Esophagus muscularis mucosa (tissue), 3 donors: ENCODE data around the gene ABCG5.

Experiments
- POLR2A ChIP-seq: fragments of 450-650 bp; IDR thresholded peaks from one replicate; pipeline ENCODE4 v1.6.1; 2017; ENCODE audit warnings: antibody characterized with exemption, moderate library complexity, mild to moderate bottlenecking, low read depth
- POLR2AphosphoS5 ChIP-seq, 2 donors: sonication (generic); formaldehyde crosslinking; IDR thresholded peaks; one replicate each; pipeline ENCODE4 v1.6.1; 2017; ENCODE audit warnings: antibody characterized with exemption in 2 of 2
- TF ChIP-seq, protein P1 (sequence below), 3 experiments: fragments of 200-600 bp in 2 of 3; fragments of 450-650 bp in 1 of 3; sonication (generic) in 2 of 3; IDR thresholded peaks; one replicate each; pipeline ENCODE4 v1.5.1; 2017 to 2019; ENCODE audit warnings: antibody characterized with exemption in 3 of 3, mild to moderate bottlenecking in 2 of 3, moderate library complexity in 1 of 3

DNA sequence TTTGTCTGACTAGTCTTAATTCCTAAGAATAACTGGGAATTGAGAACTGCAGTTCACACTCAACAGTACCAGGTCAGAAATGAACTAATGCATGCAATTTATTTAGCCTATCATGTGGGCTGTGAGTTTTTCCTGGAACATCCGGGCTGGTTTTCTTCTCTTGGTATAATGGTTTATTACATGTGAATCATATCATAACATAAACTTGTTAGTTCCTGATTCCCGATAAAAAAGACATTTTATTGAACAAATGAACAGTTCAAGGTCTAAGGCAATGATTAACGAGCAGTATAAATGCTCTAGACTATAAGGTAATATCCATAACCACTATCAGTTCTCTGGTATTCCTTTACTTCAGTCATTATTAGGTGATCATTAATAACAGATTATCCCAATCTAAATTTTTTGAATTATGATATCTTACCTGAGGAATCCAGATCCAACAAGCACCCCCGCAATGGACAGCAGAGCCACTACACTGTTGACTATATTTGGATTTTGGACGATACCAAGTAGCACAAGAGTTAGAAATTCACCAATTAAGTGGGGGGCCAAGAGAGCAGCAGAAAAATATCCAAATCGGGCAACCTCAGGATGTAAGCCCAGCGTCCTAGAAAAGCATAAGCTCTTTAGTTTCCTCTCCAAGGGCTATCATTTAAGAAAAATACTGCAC lies 19.0 kb downstream of the ABCG5 start:
- TF ChIP-seq, protein P1, sequence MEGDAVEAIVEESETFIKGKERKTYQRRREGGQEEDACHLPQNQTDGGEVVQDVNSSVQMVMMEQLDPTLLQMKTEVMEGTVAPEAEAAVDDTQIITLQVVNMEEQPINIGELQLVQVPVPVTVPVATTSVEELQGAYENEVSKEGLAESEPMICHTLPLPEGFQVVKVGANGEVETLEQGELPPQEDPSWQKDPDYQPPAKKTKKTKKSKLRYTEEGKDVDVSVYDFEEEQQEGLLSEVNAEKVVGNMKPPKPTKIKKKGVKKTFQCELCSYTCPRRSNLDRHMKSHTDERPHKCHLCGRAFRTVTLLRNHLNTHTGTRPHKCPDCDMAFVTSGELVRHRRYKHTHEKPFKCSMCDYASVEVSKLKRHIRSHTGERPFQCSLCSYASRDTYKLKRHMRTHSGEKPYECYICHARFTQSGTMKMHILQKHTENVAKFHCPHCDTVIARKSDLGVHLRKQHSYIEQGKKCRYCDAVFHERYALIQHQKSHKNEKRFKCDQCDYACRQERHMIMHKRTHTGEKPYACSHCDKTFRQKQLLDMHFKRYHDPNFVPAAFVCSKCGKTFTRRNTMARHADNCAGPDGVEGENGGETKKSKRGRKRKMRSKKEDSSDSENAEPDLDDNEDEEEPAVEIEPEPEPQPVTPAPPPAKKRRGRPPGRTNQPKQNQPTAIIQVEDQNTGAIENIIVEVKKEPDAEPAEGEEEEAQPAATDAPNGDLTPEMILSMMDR (IDR thresholded peaks at IDR 0.05) = no peak
- no peak for TF ChIP-seq POLR2A
- TF ChIP-seq POLR2AphosphoS5 (IDR thresholded peaks at IDR 0.05) = no peak
